Measurements from ENCODE around the gene RFC4. TPM values are rescaled to one million over a fixed set of nuclear protein-coding genes. Genes with fewer than 3 reads are reported as not detected.

Gene RFC4
- total RNA-seq, 2 experiments from 2014 or later = 98.9 to 106 TPM

GRCh38 chr3:186802701-186803100, 3.6 kb downstream of the RFC4 start:
- Mint-ChIP-seq H3K27ac (no peak overlapping the region), H3K4me3 (no peak overlapping the region), H3K27me3 (ENCODE audit: low read depth) (no peaks in the 10 kb centered on the region), H3K36me3 (ENCODE audit: low read depth) (peaks cover 54% of the 10 kb centered on the region), H3K4me1 (ENCODE audit: low read depth) (peaks cover 71% of the 10 kb centered on the region), H3K9me3 (ENCODE audit: insufficient read depth) (no peaks in the 10 kb centered on the region)
- POLR2A ChIA-PET = interaction anchor here (0.7 to 7.6 kb wide), 2 partner anchors 15 to 19 kb away, joined by 7 to 123 read pairs; partner anchors contain the start of gene EIF4A2
- ATAC-seq (no peak), DNase-seq (no peak)
- CTCF ChIA-PET = interaction anchor here (0.7 to 1.6 kb wide), 3 partner anchors 16 to 877 kb away, joined by 3 to 6 read pairs (median 3); no protein-coding TSS in a partner anchor

DNA sequence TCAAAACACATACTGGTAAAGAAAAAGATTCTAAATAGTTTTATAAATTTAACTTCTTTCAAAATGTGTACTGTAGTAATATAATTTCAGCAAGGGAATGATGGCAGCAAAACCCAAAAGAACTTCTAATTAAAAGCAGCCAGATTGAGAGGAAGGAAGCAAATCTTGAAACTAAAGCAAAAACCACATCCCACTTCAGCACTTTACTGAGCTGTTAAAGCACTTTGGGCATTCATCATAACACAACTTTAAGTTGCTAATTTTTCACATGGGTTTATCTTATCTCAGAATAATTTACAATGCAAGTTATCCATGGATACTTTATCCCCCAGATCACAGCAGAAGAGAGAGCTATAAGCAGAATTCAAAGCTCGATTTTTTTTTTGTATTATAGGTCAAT, 6.0 kb downstream of the RFC4 start:
- no peaks in the 10 kb centered on the region for H3K27me3 Mint-ChIP-seq (ENCODE audit: low read depth)
- peaks cover 65% of the 10 kb centered on the region for H3K4me1 Mint-ChIP-seq (ENCODE audit: low read depth)
- H3K9me3 Mint-ChIP-seq (ENCODE audit: insufficient read depth) = no peaks in the 10 kb centered on the region
- H3K4me3 Mint-ChIP-seq = peak overlapping the region; percentile 41
- ChIA-PET CTCF (interaction anchor here (0.6 to 1.5 kb wide), 7 partner anchors 12 to 185 kb away, joined by 3 to 5 read pairs (median 3); no protein-coding TSS in a partner anchor), POLR2A (interaction anchor here (3.9 to 4.1 kb wide), 2 partner anchors 11 to 16 kb away, joined by 25 to 82 read pairs; partner anchors contain the start of gene EIF4A2)
- H3K36me3 Mint-ChIP-seq (ENCODE audit: low read depth) = peaks cover 70% of the 10 kb centered on the region
- ATAC-seq (peak; percentile 28), DNase-seq (no peak)
- peak overlapping the region; percentile 72 for H3K27ac Mint-ChIP-seq

DNA sequence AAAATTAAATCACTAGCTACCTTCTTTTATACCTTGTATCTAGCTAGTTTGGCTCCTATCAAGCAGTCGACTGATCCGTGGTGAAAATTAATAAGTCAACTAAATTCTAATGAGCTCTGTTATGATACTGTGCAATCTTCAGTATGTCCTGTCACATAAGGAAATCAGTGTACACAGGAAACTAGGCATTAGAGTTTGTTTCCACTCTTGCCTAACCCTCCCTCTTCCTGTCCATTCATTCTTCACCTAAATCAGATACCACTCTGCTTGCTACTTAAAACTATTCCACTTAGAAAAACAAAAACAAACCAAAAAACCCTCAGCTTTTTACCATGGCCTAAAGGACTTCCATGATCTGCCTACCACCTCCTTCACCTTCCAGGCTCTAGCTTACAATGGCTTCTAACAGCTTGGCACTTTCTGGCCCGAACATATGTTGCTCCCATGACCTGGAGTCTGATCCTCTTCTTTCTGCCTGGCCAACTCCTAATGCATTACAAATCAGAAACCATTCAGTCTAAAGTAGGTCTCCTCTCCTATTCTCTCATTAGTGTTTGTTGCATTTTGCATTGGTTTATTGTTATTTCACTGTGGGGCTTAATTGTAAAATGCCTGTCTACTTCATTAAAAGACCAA, 7.9 kb downstream of the RFC4 start:
- peak overlapping the region; percentile 19 for H3K27ac Mint-ChIP-seq
- CTCF ChIA-PET = interaction anchor here (0.9 to 2.5 kb wide), 8 partner anchors 13 to 854 kb away, joined by 3 to 17 read pairs (median 4); no protein-coding TSS in a partner anchor
- ATAC-seq (peak; percentile 47), DNase-seq (no peak)
- H3K4me1 Mint-ChIP-seq (ENCODE audit: low read depth) = peaks cover 52% of the 10 kb centered on the region
- no peak overlapping the region for H3K4me3 Mint-ChIP-seq
- POLR2A ChIA-PET = interaction anchor here (3.9 to 4.1 kb wide), 2 partner anchors 9 to 14 kb away, joined by 25 to 82 read pairs; partner anchors contain the start of gene EIF4A2
- H3K9me3 Mint-ChIP-seq (ENCODE audit: insufficient read depth) = no peaks in the 10 kb centered on the region
- peaks cover 72% of the 10 kb centered on the region for H3K36me3 Mint-ChIP-seq (ENCODE audit: low read depth)
- H3K27me3 Mint-ChIP-seq (ENCODE audit: low read depth) = no peaks in the 10 kb centered on the region

DNA sequence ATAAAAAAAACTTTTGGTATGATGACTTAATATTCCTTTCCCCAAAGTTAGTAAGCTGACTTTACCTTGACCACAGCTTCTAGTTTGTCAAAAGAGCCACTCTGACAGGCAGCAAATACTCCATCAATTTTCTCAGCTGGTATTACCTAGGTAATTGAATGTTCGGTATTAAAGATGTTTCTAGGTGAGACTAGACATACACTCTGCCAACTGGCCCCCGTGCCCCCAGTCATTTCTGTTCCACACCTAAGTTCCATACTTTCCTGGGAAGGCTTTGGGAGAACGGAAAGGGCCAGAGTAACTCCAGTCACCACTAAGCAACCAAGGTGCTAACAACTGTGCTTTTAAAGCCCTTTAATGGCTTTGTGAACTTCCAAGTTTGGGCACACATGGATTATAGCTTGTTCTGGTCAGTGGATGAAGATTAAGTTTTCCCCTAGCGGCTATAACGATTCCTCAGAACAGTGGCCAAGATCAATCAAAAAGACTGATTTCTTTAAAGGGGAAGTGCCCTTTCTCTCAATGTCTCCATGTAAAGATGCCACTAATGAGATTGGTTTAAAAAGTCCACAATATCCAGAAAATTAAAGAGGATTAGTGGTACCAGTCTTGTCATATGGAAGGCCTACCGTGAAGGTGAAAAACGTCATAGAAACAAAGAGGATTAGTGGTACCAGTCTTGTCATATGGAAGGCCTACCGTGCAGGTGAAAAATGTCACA, 15.9 kb downstream of the RFC4 start:
- H3K4me3 Mint-ChIP-seq = no peak overlapping the region
- ATAC-seq = peak; percentile 1
- H3K4me1 Mint-ChIP-seq (ENCODE audit: low read depth) = peaks cover 39% of the 10 kb centered on the region
- no peaks in the 10 kb centered on the region for H3K9me3 Mint-ChIP-seq (ENCODE audit: insufficient read depth)
- peaks cover 91% of the 10 kb centered on the region for H3K36me3 Mint-ChIP-seq (ENCODE audit: low read depth)
- H3K27me3 Mint-ChIP-seq (ENCODE audit: low read depth) = no peaks in the 10 kb centered on the region
- H3K27ac Mint-ChIP-seq = no peak overlapping the region
- no peak for DNase-seq
- POLR2A ChIA-PET = interaction anchor here (1.1 to 4.0 kb wide), 4 partner anchors 9 to 34 kb away, joined by 3 to 25 read pairs (median 4); no protein-coding TSS in a partner anchor
- CTCF ChIA-PET = interaction anchor here (1.0 to 1.6 kb wide), 2 partner anchors 9 to 31 kb away, joined by 3 to 7 read pairs; no protein-coding TSS in a partner anchor

DNA sequence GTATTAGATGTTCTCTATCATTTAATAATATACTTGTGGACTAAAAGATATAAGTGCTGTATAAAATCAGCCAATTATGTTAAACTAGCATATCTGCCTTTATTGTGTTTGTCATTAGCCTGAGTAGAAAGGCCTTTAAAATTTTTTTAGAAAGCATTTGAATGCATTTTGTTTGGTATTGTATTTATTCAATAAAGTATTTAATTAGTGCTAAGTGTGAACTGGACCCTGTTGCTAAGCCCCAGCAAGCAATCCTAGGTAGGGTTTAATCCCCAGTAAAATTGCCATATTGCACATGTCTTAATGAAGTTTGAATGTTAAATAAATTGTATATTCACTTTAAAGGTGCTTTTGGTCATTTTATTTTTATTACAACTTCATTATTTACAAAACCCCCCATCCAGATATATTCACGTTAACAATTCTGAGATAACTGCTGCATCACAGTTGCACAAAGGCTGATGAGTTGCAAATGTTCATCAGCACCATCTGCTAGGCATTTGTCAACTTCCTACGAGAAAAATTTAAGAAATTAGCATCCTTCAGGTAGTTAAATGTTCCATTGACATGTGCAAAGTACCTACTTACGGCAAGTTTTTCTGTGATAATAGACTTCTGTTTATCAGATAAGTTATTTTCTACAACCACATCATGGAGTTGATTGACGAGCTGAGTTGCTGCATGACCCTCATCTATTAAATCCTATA, 16.6 kb downstream of the RFC4 start:
- Mint-ChIP-seq H3K27me3 (ENCODE audit: low read depth) (no peaks in the 10 kb centered on the region), H3K27ac (peak overlapping the region; percentile 76), H3K4me1 (ENCODE audit: low read depth) (peaks cover 41% of the 10 kb centered on the region), H3K4me3 (no peak overlapping the region), H3K36me3 (ENCODE audit: low read depth) (peaks cover 95% of the 10 kb centered on the region), H3K9me3 (ENCODE audit: insufficient read depth) (no peaks in the 10 kb centered on the region)
- ChIA-PET CTCF (interaction anchor here (1.0 to 1.5 kb wide), 2 partner anchors 10 to 32 kb away, joined by 3 to 4 read pairs; no protein-coding TSS in a partner anchor), POLR2A (interaction anchor here (0.6 to 4.0 kb wide), 5 partner anchors 9 to 50 kb away, joined by 3 to 25 read pairs (median 5); no protein-coding TSS in a partner anchor)
- ATAC-seq (no peak), DNase-seq (no peak)

DNA sequence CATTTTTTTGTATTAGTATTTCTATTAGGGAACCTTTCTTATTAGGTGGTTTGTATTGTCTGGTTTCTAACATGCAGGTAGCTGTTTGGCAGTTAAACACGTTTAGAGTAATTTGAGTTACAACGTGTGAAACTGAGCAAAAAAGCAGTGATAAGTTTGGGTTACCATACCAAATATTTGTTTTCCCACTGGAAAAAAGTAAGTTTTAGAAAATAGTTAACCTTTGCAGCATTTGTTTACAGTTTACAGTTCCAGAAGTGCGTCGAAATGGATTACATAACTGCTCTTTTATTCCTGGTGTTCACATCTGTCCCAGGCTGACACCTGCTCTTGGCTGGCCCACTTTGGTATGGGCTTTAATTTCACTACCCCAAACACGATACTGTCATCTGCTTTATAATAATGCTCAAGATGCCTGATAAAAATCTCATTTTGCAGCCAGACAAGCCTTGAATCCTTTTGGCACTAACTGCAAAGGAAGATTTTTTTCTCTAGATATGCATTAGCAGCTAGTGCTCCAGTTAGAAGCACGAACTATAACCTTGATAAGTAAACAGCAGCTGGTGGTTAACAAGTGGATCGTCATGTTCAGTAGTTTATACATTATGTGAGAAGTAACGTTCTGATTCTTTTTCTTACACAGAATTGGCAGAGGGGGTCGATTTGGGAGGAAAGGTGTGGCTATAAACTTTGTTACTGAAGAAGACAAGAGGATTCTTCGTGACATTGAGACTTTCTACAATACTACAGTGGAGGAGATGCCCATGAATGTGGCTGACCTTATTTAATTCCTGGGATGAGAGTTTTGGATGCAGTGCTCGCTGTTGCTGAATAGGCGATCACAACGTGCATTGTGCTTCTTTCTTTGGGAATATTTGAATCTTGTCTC, 17.6 kb downstream of the RFC4 start:
- no peak for DNase-seq
- ATAC-seq = no peak
- CTCF ChIA-PET = interaction anchor here (0.6 to 1.5 kb wide), 4 partner anchors 11 to 172 kb away, joined by 3 to 4 read pairs (median 4); no protein-coding TSS in a partner anchor

GRCh38 chr3:186787642-186788481, 18.4 kb downstream of the RFC4 start:
- Mint-ChIP-seq H3K9me3 (ENCODE audit: insufficient read depth) (no peaks in the 10 kb centered on the region), H3K27me3 (ENCODE audit: low read depth) (no peaks in the 10 kb centered on the region), H3K4me1 (ENCODE audit: low read depth) (peaks cover 43% of the 10 kb centered on the region), H3K27ac (peak overlapping the region; percentile 65), H3K4me3 (peak overlapping the region; percentile 91), H3K36me3 (ENCODE audit: low read depth) (peaks cover 92% of the 10 kb centered on the region)
- DNase-seq (no peak), ATAC-seq (no peak)
- CTCF ChIA-PET = interaction anchor here (0.6 to 1.5 kb wide), 5 partner anchors 12 to 171 kb away, joined by 3 to 4 read pairs (median 4); no protein-coding TSS in a partner anchor
- POLR2A ChIA-PET = interaction anchor here (1.2 to 4.0 kb wide), 6 partner anchors 11 to 120 kb away, joined by 3 to 25 read pairs (median 8); no protein-coding TSS in a partner anchor

More for the DNA sequence above, 17.6 kb downstream of the RFC4 start:
- Mint-ChIP-seq H3K4me3 (peak overlapping the region; percentile 91), H3K27me3 (ENCODE audit: low read depth) (no peaks in the 10 kb centered on the region), H3K36me3 (ENCODE audit: low read depth) (peaks cover 95% of the 10 kb centered on the region), H3K4me1 (ENCODE audit: low read depth) (peaks cover 43% of the 10 kb centered on the region), H3K9me3 (ENCODE audit: insufficient read depth) (no peaks in the 10 kb centered on the region), H3K27ac (peak overlapping the region; percentile 65)
- POLR2A ChIA-PET = interaction anchor here (0.6 to 4.0 kb wide), 8 partner anchors 10 to 121 kb away, joined by 3 to 25 read pairs (median 6); no protein-coding TSS in a partner anchor

DNA sequence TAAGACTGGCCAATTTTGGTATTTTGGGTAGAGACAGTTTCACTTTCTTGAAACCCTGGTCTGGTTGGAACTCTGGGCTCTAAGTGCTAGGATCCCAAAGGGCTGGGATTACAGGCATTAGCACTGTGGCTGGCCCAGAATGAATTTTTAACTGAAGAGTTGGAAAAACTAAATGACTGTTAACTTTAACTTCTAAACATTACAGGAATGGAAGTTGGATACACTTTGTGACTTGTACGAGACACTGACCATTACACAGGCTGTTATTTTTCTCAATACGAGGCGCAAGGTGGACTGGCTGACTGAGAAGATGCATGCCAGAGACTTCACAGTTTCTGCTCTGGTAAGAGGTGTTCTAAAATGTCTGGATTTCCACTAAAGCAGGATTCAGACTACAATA, 19.4 kb downstream of the RFC4 start:
- Mint-ChIP-seq H3K27ac (peak overlapping the region; percentile 65), H3K36me3 (ENCODE audit: low read depth) (peaks cover 84% of the 10 kb centered on the region), H3K27me3 (ENCODE audit: low read depth) (no peaks in the 10 kb centered on the region), H3K9me3 (ENCODE audit: insufficient read depth) (no peaks in the 10 kb centered on the region), H3K4me3 (peak overlapping the region; percentile 91), H3K4me1 (ENCODE audit: low read depth) (peaks cover 47% of the 10 kb centered on the region)
- ATAC-seq = no peak
- ChIA-PET CTCF (interaction anchor here (1.1 kb wide), 1 partner anchor 34 kb away, joined by 4 read pairs; no protein-coding TSS in a partner anchor), POLR2A (interaction anchor here (2.0 to 4.0 kb wide), 4 partner anchors 12 to 18 kb away, joined by 7 to 25 read pairs (median 10); no protein-coding TSS in a partner anchor)
- no peak for DNase-seq

DNA sequence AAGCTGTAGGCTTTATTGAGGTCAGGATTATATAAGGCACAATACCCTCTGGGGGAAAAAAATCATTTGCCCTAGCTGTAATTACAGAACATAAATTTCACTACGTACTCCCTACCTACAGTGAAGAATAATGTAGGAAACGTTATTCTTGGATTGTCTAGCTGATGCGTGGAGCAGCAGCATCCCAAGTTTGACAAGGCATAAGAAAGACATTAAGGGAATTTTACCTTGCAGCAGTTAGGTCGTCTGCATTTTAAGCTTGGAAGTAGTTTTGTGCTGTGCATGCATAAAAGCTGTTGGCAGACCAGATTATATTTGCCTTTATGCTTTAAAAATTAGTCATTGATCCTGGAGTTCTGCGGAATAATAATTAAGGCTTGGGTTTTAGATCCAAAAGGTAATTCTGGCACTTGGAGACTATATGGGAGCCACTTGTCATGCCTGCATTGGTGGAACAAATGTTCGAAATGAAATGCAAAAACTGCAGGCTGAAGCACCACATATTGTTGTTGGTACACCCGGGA, 20.7 kb downstream of the RFC4 start:
- DNase-seq (no peak), ATAC-seq (no peak)
- H3K4me1 Mint-ChIP-seq (ENCODE audit: low read depth) = peaks cover 49% of the 10 kb centered on the region
- H3K36me3 Mint-ChIP-seq (ENCODE audit: low read depth) = peaks cover 72% of the 10 kb centered on the region
- H3K4me3 Mint-ChIP-seq = peak overlapping the region; percentile 91
- H3K27me3 Mint-ChIP-seq (ENCODE audit: low read depth) = no peaks in the 10 kb centered on the region
- H3K9me3 Mint-ChIP-seq (ENCODE audit: insufficient read depth) = no peaks in the 10 kb centered on the region
- ChIA-PET CTCF (interaction anchor here (0.8 to 2.1 kb wide), 6 partner anchors 13 to 171 kb away, joined by 3 to 9 read pairs (median 4); no protein-coding TSS in a partner anchor), POLR2A (interaction anchor here (0.6 to 5.2 kb wide), 7 partner anchors 13 to 849 kb away, joined by 3 to 123 read pairs (median 31); partner anchors contain the start of genes RFC4 and TRA2B)
- H3K27ac Mint-ChIP-seq = peak overlapping the region; percentile 97

All from activated CD8-positive, alpha-beta T cell treated with anti-CD3 and anti-CD28 coated beads, Interleukin-2, amount 10 ng/mL, durations not matched to agents 7 days and 5 days (primary cell).